DMS 273 (cell line): Measurements from ENCODE around the gene TET2.

ENCODE experiments used
- DNase-seq: peaks from one replicate; lab custom pipeline; 2025; ENCODE audit not compliant: unreplicated experiment; lab: John Stamatoyannopoulos, UW

TET2 gene

GRCh38 chr4:105181259-105181658 lies 34.6 kb downstream of the TET2 start:
- DNase-seq: no peak

DNA sequence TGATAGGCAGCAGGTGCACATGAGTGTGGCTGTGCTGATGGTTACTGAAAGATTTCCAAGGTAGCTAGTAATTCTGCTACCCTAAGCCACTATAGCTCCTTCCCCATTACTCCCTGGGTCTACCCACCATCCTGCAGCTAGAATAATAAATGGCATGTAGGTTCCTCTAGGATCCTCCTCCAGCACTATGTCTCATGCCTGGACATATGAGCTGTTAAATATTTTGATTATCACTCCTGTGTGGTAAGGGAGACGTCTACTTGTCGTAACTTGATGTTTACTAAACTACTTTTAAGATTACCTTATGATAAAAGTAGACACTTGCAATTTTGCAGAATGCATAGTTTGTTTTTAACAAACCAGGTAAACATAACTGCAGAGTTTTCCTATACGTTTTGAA lies 35.5 kb downstream of the TET2 start:
- no peak for DNase-seq

- no peak for DNase-seq
Measured at GRCh38 chr4:105184316-105184980, 37.8 kb downstream of the TET2 start.

DNA sequence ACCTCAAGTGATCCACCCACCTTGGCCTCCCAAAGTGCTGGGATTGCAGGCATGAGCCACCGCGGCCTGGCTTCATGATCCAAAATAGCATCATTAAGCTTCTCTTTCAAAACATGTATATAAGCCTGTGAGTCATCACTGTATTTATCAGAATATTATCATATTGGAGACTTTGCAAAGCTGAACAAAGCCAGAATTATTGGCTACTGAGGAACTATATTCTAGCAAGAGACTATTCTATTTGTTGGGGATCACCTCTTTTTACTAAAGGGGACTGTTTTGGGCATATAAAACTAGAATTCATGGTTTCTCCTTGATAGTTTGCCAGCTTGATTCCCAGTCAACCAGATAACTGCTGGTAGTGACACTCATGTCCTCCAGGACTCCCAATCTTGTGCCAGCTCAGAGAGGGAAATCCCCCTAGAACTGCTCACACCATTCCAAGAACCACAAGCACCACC lies 40.1 kb downstream of the TET2 start:
- peak; percentile 36 for DNase-seq

DNA sequence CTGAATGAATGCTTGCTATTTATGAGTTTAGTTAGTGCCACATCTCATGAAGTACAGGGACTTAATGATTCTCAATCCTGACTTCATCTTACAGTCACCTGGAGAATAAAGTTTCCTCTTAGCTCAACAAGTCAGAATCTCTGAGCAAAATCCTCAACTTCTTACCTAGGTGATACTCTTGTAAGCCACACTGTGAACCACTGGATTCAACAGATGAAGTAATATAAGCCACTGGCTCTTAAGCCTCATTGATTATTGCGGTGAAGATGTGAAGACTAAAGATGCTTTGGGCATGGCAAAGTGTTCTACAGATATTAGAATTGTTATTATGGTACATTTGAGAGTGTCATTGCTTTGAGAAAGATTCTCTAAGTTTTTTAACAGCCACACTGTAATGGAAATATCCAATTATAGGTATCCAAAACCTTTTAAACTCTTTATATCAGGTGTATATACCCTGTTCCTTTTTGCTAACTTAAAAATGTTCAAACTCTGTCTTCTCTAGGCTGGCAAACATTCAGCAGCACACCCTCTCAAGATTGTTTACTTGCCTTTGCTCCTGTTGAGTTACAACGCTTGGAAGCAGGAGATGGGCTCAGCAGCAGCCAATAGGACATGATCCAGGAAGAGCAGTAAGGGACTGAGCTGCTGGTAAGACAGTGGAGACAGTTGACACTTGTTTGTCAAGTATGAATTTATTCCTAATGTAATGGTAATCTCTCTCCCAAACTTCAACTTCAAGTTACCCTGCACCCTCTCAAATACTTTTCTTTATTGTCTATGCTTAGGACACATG lies 43.4 kb downstream of the TET2 start:
- DNase-seq: no peak

DNA sequence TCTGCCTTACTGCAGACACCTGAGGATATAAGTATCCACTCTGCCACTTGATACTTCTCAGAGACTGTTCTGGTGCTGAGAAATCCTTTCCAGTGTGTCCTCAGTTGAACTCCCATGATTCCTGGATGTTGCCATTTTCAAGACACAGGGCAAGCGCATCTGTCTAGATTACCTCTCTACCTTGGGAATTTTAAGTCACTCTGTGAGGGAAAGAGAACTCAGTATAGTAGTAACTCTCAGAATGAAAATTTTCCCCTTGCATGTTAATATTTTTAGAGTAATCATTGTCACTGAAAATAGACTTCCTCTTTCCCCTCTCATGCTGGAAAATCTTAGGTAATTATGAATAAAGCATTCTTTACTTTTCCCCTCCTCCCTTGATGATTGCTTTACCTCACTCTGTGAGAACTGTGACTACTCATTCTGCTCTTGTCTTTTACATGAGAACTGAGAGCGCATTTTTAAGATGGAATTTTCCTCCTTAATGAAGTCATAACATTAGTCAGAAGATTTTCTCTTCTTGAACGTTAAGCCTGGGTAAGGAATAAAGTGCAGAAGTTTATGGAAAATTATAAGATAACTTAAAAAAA lies 45.0 kb downstream of the TET2 start:
- DNase-seq: peak; percentile 51

GRCh38 chr4:105192474-105192873 lies 45.8 kb downstream of the TET2 start:
- no peak for DNase-seq

GRCh38 chr4:105192910-105193309 lies 46.2 kb downstream of the TET2 start:
- DNase-seq: peak; percentile 1

- no peak for DNase-seq
Measured at GRCh38 chr4:105193536-105193935, 46.9 kb downstream of the TET2 start.

DNA sequence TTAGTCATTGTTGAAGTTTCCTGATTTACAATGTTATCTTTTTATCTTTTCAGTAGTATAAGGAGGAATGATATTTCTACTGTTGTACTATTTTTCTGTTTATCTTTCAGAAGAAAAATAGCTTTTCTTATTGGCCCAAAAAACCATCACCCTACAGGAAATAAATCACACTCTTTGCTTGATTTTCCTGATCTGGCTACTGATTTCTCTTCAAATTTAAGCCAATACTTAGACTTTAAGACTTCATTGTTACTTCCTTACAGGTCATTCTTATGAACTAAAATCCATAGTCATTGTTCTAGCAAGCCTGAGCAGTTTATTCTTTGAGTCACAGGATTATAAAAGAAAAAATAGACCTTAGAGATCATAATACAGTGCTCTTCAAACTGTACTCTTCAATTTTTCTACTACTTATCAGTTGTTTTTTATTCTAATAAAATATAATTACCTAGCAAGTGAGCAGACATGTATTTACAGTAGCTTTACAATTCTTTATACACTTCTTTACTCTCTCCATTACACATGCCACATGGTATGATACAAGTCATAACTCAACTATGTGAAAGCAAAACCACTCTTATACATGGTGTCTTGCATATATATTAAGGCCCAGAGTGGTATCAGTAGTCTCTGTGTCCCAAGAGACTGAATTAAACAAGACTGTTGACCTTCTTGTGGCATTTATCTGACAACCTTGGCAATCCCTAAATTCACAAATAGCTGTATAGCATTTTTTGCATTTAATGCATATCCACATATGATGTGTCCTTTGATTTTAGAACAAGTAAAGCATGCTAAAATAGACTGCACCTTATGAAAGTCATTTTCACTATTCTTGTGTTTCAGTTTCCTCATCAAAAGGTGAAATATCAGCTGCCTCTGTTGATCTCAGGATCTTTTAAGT lies 47.9 kb downstream of the TET2 start:
- DNase-seq: no peak

DNA sequence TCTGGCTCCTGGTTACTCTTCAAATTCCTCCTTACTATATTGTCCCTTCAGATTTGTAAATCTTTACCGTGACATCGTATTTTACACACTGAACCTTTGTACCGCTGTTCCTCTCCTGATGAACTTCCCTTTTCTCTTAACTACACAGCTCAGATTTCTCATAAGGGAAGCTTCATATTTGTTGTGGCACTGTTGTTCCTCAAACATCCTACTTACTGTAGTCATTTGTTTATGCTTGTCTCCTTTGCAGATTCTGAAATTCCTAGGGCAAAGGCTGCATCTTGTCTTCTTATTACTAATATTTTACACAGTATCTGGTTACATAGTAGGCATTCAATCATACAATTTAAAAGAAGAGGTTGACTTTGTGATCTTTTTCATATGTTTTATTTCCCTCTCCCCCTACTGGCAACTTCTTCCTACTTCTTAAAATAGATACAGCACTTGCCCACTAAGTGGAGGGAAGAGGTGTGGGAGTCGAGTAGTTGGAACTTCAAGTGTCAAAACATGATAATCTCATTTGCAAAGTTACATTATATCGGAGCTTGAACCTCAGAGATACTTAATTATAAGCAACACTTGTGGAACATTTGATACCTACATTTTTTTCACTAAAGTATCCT lies 50.0 kb downstream of the TET2 start:
- peak; percentile 24 for DNase-seq

- DNase-seq: no peak
Measured at GRCh38 chr4:105197777-105198176, 51.1 kb downstream of the TET2 start.

GRCh38 chr4:105198541-105198940 lies 51.9 kb downstream of the TET2 start:
- DNase-seq: no peak

- DNase-seq: no peak
Measured at GRCh38 chr4:105206214-105206613, 59.5 kb downstream of the TET2 start.

GRCh38 chr4:105207386-105207785 lies 60.7 kb downstream of the TET2 start:
- DNase-seq: no peak

DNA sequence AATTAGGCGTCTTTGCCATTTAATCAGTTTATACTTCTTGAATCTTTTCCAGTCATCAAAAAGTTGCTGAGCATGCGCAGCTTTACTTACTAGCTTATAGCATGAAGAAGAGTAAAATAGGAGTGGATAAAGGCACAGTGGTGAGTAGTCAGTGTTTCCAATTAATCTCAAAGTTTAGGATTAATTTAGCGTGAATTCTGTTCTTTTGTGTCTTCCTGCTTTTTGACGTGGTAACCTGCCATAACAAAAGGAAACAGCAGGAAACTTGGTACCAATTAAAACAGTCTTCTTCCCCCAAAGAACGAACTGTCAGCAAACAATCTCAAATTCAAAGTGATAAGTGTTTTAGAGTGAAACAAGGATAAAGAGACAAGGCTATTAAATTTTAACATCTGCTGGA lies 61.9 kb downstream of the TET2 start:
- no peak for DNase-seq

- DNase-seq: no peak
Measured at GRCh38 chr4:105210916-105211315, 64.2 kb downstream of the TET2 start.

- DNase-seq: no peak
Measured at GRCh38 chr4:105215609-105216313, 69.1 kb downstream of the TET2 start.

DNA sequence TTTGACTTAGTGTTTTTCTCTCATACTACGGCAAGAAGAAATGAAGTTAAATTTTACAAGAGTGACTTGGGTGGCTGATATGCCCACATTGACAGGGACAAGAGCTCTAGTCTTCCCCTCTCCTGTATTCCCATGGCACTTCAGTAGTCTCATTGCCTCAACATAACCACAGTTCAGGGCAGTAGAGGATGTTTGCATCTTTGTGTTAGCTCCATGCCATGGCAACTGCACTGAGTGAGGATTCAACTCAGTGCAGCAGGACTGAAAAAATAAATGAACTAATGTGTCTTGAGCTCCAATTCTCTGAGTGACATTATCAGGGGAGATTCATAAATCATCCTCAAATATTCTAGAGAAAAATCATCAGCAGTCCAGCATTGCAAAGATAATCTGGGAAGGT lies 78.8 kb downstream of the TET2 start:
- no peak for DNase-seq

GRCh38 chr4:105227054-105227453 lies 80.4 kb downstream of the TET2 start:
- no peak for DNase-seq
